Right renal cortex interstitium (tissue), 3 donors: ENCODE measurements around the gene ITGA4. TPM values are rescaled to one million over a fixed set of nuclear protein-coding genes. Genes with fewer than 3 reads are reported as not detected.

Experiments
- DNase-seq, 3 donors: peaks; one replicate each; pipeline ENCODE4 v3.0.0-alpha.2; 2013; ENCODE audit warnings: low read depth in 3 of 3, low spot score in 2 of 3
- polyA plus RNA-seq, 3 donors: library from polyadenylated mRNA; unstranded; fragments of 120-200 nt; gene quantifications; one replicate each; pipeline ENCODE4 v1.2.1, GENCODE V29; 2013; ENCODE audit not compliant: insufficient read length in 3 of 3

The ITGA4 gene
- polyA plus RNA-seq, 3 donors, result 29.6 to 43.6 (median 34.2) TPM

DNA sequence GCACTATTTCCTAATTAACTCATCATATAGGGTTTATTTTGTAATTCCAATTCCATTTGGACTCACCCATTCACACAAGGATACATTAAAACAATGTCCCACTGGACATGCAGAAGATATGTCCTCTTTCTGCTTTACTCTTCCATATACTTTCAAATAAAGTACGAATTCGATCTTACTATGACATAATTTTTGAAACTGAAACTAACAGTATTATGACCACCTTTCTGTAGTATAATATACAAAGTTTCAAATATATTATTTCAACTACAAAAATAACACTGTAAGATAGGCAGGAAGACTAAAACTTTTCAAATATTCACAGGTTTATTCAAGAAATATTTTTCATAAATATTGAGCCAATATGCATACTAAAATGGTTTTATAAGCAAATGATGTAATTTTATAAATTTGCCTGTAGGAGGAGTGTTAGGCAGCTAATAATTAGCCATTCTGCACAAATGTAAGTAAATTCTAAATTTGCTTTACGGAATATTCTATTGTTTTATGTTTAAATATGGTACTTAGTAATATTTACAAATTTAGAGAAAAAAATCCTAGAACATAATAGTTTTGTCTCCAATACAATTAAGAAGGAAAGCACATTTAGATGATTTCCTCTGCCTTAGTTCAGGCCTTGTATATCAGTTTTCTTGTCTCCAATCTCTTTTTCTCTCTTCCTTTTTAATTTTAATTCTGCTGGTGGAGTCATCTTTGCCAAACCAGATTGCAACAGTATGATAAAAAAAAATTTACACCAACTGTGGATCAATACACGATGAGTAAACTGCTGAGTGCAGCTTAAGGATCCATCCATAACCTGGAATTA, 113.9 kb downstream of the ITGA4 start:
- DNase-seq, result no peak

DNA sequence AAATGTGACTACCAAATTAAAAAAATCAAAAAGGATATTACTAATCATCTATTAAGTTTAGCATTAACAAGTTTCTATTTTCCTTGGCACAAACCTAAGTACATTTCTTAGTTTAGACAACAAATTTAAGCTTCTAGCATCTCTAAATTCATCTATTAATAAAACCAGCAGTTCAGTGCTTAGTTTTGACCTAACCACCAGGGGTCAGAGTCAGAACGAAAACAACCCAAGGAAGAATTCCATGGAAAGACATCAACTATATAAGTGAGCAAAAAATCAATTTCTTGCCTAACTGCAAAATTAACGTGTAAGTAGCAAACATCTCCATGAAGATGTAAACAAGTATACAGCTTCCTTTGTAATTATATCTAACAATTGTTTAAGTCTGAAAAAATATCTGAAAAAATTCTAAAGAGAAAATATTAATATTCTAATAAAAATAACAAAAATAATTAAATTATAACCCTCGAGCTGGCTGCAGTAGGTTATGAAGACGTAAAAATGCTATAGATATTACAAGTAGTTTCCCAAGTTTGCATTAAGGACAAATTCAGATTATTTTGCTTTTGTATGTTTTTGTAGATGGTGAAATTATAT, 116.1 kb downstream of the ITGA4 start:
- DNase-seq, result no peak

DNA sequence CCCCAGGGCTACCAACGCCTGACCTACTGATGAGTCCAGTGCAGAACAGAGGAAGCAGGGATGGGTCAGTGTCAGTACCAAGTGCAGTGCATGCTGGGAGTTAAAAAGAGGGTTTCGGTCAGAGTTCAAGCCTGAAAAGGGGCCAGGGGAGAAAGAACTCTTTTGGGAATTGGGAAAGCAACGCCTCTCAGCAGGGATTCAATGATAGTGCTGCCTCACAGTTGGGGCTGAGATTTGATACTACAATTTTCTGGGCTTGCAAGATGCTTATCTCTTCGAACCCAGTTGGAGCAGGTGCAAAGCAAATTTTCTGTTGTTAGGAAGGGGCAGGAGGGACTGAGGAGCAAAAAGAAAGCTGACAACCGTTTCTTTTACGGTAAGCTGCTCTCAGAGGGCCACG, 117.1 kb downstream of the ITGA4 start:
- DNase-seq, result no peak

DNA sequence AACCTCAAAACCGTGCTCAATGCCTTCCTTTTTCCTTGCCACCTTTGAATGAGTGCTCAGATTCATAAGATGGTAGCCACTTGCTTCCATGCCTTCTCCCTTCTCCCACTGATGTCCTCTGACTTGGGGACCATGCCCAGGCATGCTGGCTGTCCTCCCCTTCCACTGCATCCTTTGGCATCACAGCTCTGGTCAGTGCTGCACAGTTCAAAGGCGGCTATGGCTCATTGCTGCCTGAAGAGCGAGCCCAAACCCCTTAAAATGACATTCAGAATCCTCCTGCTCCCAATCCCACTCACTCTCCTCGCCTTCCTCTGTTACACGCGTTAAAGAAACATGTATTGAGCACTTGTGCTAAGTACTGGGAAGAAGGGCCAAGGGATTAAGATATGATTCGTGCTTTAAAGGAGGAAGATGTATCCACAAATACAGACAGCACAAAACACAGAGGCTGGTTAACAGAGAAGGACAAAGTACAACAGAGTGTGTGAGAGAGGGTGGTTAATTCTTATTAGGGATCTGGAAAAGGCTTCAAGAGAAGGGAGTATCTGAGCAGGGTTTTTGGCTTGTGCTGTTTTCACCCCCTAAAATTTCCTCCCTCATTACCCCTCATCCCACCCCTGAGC, 118.0 kb downstream of the ITGA4 start:
- no peak for DNase-seq

DNA sequence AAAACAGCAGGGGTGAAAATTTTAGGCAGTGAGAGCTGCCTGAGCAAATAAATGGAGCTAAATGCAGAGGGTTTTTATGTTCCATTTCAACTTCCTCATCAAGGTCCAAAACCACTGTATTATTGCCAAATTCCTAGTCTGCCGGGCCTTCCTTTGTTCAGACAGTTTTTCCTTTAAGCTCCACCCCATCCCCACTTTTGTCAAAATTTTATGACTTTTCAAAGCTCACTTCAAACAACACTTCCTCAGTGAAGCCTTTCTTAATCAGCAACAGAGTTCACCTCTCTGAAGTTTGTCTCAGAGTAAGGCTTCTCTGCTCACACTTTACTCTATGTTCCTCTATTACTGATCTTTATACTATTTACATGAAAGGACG, 118.5 kb downstream of the ITGA4 start:
- DNase-seq, result no peak

DNA sequence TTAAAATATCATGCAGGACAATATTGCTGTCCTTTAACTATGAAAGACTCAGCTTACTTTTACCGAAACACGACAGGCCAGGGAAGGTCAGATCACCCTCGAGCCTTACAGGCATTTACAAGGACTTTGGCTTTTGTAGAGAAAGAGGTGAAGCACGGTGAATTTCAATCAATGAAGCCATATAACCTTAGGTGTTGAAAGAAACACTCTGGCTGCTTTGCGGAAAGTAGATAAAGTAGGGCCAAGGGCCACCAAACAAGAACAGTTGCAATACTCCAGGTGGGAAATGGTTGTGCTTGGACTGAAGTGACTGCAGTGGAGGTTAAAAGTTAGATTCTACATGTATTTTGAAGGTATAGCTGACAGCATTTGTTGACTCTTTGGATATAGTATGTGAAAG, 119.2 kb downstream of the ITGA4 start:
- DNase-seq, result no peak

- DNase-seq, result no peak
Observed at GRCh38 chr2:181578829-181579228, 121.6 kb downstream of the ITGA4 start.

GRCh38 chr2:181581534-181581933, 124.3 kb downstream of the ITGA4 start:
- DNase-seq, result no peak

GRCh38 chr2:181585732-181586131, 128.5 kb downstream of the ITGA4 start:
- DNase-seq, result no peak

Other genes with a start within 250 kb of the ITGA4 start
- 10 to 100 TPM; 12.9 to 18.3 (median 14.5) TPM for gene CERKL, start 199.7 kb downstream of the ITGA4 start, polyA plus RNA-seq
- not detected for gene NEUROD1, start 223.1 kb downstream of the ITGA4 start, polyA plus RNA-seq